Lower leg skin (tissue), 4 donors: ENCODE measurements around the gene MMP11. TPM values are rescaled to one million over a fixed set of nuclear protein-coding genes. Genes with fewer than 3 reads are reported as not detected.
A peak's percentile ranks its signal among the peaks of the same experiment; 100 is the strongest.

ENCODE experiments used
- DNase-seq, 2 donors: peaks; one replicate each; pipeline ENCODE4 v3.0.0-alpha.2; 2019; ENCODE audit warnings: low spot score in 2 of 2
- H3K4me3 ChIP-seq: fragments of 200-600 bp; sonication (generic); 2 replicates; pipeline ENCODE4 v1.5.1; 2017; ENCODE audit warnings: mild to moderate bottlenecking, low read depth; ENCODE audit not compliant: poor library complexity, severe bottlenecking
- POLR2A ChIP-seq, 2 donors: fragments of 450-650 bp; IDR thresholded peaks; one replicate each; pipeline ENCODE4 v1.6.1; 2016 to 2017; ENCODE audit warnings: antibody characterized with exemption in 2 of 2, mild to moderate bottlenecking in 1 of 2, moderate library complexity in 1 of 2
- WGBS, 2 donors: methylation state at CpG; one replicate each; pipeline ENCODE4 v1.1.5; 2018; 5-methylcytosine and 5-hydroxymethylcytosine counted together
- intact Hi-C: fragments of 100-400 bp; cut with DNase I; formaldehyde crosslinking; loops from one replicate; pipeline ENCODE4 v1.15.0; 2023; ENCODE audit warnings: low total_unique reads
- total RNA-seq, 4 donors: library from RNA; depleted of rRNA; stranded (reverse); fragments of >200 nt; gene quantifications; one replicate each; pipeline ENCODE4 v1.1.0, GENCODE V29; 2016
- TF ChIP-seq, protein P1 (sequence below), 3 donors: fragments of 450-650 bp; IDR thresholded peaks; one replicate each; pipeline ENCODE4 v1.5.1; 2016; ENCODE audit warnings: antibody characterized with exemption in 3 of 3, mild to moderate bottlenecking in 3 of 3, moderate library complexity in 2 of 3

Gene MMP11
- total RNA-seq, 4 donors from 2014 or later, result 0.51 to 2.7 (median 1.9) TPM

DNA sequence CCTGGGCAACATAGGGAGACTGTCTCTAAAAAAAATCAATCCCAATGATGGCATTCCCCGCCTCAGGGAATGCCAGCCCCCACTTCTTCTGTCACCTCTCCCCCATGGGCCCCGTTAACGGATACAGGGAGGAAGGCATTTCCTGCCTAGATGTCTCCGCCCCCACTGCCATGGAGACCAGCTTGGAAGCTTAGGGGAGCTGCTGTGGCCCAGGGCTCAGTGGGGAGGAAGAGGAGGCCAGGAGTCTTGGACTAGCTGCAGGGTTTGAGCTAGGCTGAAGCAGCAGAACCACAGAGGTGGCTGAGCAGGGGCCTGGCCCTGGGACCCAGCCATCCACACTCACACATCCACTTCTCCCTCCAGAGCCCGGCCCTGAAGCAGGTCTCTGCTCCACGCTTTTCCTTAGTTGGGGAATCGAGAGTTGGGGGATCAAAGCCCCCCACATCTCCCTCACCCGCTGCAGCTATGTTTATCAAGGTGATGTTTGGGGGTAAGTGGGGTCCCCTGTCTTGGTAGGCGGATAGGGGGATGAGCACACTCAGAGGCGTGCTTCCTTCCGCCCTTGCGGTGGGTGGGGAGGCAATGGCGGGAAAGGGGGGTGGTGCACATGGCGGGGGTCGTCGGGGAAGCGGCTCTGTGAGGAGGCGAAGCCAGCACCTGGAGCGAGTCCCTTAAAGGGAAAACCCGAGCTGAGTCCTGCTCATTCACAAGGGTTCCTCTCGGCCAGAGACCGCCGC lies 9.6 kb upstream of the MMP11 start, which contains the start of gene C22orf15:
C22orf15 (plus strand) TSS at position 149 of the 737 bp plus-strand sequence; CDS start at position 466, 317 bp downstream.
- WGBS, 2 donors, result 43 to 45% methylated on average over 23 of the region's 23 CpGs
- H3K4me3 ChIP-seq, result no peak within 1 kb of the TSS
- TF ChIP-seq, protein P1, sequence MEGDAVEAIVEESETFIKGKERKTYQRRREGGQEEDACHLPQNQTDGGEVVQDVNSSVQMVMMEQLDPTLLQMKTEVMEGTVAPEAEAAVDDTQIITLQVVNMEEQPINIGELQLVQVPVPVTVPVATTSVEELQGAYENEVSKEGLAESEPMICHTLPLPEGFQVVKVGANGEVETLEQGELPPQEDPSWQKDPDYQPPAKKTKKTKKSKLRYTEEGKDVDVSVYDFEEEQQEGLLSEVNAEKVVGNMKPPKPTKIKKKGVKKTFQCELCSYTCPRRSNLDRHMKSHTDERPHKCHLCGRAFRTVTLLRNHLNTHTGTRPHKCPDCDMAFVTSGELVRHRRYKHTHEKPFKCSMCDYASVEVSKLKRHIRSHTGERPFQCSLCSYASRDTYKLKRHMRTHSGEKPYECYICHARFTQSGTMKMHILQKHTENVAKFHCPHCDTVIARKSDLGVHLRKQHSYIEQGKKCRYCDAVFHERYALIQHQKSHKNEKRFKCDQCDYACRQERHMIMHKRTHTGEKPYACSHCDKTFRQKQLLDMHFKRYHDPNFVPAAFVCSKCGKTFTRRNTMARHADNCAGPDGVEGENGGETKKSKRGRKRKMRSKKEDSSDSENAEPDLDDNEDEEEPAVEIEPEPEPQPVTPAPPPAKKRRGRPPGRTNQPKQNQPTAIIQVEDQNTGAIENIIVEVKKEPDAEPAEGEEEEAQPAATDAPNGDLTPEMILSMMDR (IDR thresholded peaks at IDR 0.05), result no peak
- TF ChIP-seq POLR2A (IDR thresholded peaks at IDR 0.05), result no peak
- intact Hi-C loops, result no loop called here
- no peak for DNase-seq

DNA sequence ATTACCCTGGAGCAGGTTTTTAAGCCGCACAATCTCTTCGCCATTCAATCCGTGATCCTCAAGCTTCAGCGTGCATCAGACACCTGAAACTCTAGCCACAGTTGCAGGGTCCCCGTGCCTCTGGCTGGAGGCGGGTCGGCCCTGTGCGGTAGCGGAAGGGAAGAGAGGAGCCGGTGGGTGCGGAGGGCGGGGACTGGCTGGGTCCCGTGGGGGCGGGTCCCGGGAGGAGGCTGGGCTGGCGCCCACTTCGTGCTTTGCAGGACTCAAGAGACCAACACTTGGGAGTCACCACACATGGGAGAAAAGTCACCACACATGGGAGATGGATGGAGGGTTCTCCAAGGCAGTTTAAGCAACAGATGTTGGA lies 9.1 kb upstream of the MMP11 start:
- TF ChIP-seq, protein P1 (IDR thresholded peaks at IDR 0.05), result no peak
- no peak for TF ChIP-seq POLR2A (IDR thresholded peaks at IDR 0.05)
- H3K4me3 ChIP-seq, result no peak overlapping the region
- WGBS, 2 donors, result 34 to 35% methylated on average over 17 of the region's 17 CpGs
- intact Hi-C loops, result no loop called here
- DNase-seq, result no peak

DNA sequence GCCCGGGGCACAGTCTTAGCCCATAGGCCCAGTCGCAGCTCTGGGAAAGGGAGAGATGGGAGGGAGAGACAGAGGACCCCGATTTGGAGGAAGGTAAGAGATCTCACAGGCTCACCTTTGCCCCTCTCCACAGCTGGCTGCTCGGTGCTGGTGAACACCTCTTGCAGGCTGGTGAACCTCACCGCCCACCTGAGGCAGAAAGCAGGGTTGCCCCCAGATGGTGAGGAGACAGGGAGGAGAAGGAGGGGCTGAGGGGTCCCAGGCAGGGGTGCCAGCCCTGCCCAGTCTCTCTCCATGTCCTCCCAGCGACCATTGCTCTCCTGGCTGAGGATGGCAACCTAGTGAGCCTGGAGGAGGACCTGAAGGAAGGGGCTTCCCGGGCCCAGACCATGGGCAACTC lies 8.7 kb upstream of the MMP11 start:
- 70 to 75% methylated on average over 7 of the region's 7 CpGs for WGBS, 2 donors
- intact Hi-C loops, result no loop called here
- no peak overlapping the region for H3K4me3 ChIP-seq
- DNase-seq, result no peak
- TF ChIP-seq, protein P1 (IDR thresholded peaks at IDR 0.05), result no peak
- TF ChIP-seq POLR2A (IDR thresholded peaks at IDR 0.05), result no peak

DNA sequence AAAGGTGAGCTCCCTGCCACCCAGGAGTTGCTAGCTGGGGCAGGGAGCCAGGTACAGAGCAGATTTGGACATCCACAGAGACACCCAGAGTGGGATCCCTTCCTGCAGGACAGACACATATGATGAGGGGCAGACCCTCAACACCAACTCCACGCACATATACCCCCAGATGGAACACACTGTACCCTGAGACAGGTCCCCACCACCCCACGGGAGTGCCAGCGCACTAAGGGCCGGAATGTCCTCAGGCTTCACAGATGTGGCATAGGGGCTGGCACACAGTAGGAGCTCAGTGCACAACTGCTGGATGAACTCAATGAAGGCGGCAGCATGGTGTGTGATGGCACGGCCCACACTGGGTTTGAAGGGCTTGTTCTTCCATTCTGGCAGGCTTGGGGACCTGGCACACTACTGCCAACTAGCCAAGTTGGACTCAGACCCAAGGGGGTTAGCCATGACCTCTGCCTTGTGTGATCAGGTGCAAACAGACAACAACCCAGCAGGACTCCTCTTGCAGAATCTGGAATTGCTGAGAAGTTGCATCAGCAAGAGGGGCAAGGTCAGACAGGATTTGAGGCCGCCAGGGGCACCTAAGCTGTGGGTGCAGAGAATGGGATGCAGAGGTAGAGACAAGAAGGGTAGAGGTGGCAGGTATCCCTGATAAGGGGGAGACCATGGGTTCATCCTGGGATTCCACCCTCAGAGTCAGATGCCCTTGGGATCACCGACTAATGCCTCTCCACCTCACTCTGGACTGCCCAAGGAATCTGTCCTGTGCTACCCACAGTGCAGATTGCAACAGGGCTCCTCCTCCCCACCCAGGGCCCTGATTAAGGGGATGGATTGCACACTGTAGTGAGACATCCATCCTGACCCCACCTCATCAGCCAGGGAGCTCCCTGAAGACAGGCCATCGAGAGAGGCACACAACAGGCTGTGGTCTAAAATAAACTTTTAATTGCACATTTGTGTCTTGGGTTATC lies 7.5 kb upstream of the MMP11 start:
- WGBS, 2 donors, result 91 to 96% methylated on average over 6 to 9 of the region's 9 CpGs
- TF ChIP-seq, protein P1 (IDR thresholded peaks at IDR 0.05), result no peak
- no peak for TF ChIP-seq POLR2A (IDR thresholded peaks at IDR 0.05)
- no peak overlapping the region for H3K4me3 ChIP-seq
- intact Hi-C loops, result loop anchor here (5.0 kb wide), 1 partner anchor 87 kb away; no protein-coding TSS in a partner anchor
- DNase-seq, result no peak

DNA sequence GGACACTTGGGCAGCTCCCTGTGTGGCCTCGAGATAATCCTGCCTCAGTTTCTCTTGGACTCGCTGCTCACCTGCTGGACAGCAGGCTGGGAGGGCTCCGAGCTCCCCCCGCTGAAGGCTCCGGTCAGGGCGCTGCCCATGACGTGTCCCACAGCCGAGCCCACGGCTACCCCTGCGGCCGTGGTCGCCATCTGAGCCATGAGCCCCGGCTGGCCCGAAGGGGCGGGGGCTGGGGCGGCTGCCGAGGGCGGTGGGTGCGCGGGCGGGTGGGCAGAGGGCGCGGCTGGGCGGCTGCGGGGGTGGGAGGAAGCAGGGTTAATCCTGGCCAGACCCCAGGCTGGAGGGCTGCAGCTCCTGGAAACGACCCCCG lies 5.4 kb upstream of the MMP11 start:
- no peak for TF ChIP-seq POLR2A (IDR thresholded peaks at IDR 0.05)
- TF ChIP-seq, protein P1 (IDR thresholded peaks at IDR 0.05), result no peak
- intact Hi-C loops, result loop anchor here (5.0 kb wide), 1 partner anchor 85 kb away; no protein-coding TSS in a partner anchor
- DNase-seq, result no peak
- no CpG with 5 or more reads among the region's 27 CpGs for WGBS, 2 donors
- H3K4me3 ChIP-seq, result peak overlapping the region; percentile 51
